SK-N-SH (cell line): Measurements from ENCODE around the gene SH3BP1. TPM values are rescaled to one million over a fixed set of nuclear protein-coding genes. Genes with fewer than 3 reads are reported as not detected.

Experiments
- CTCF ChIA-PET: fragments of 300-600, 350-600 bp; formaldehyde crosslinking; extraction: SDS; loops from one replicate; lab custom pipeline; 2021; lab: Yijun Ruan, JAX
- POLR2A ChIA-PET: fragments of 350-600 bp; sonication (Branson Sonifier 250); formaldehyde crosslinking; extraction: SDS; loops from one replicate; lab custom pipeline; 2020; ENCODE audit warnings: antibody characterized with exemption, inconsistent platforms; lab: Yijun Ruan, JAX
- DNase-seq: peaks from one replicate; pipeline ENCODE4 v3.0.0; 2012
- H2AFZ ChIP-seq: fragments of 200-600 bp; sonication (generic); 2 replicates; pipeline ENCODE4 v1.8.1; 2016; ENCODE audit warnings: antibody characterized with exemption, mild to moderate bottlenecking, low read depth
- H3F3A ChIP-seq: fragments of 200-600 bp; sonication (generic); replicated peaks from 2 replicates; pipeline ENCODE3; 2016; ENCODE audit warnings: antibody characterized with exemption, mild to moderate bottlenecking; ENCODE audit not compliant: insufficient read depth
- H3K27ac ChIP-seq, 2 experiments: fragments of 200-500 bp in 1 of 2; fragments of 200-600 bp in 1 of 2; sonication (Bioruptor generic) in 1 of 2; sonication (generic), shearing (Covaris generic) in 1 of 2; 2 replicates each; pipeline versions ENCODE4 v1.5.1 to v1.6.1; 2014 to 2016; ENCODE audit warnings: low read depth in 2 of 2, inconsistent platforms in 1 of 2, low read length in 1 of 2, mild to moderate bottlenecking in 1 of 2, mixed read lengths in 1 of 2
- H3K27me3 ChIP-seq: fragments of 200-600 bp; sonication (generic), shearing (Covaris generic); 2 replicates; pipeline ENCODE4 v1.6.1; 2016; ENCODE audit warnings: mixed run types; ENCODE audit not compliant: insufficient read depth
- H3K36me3 ChIP-seq, 2 experiments: fragments of 200-500 bp in 1 of 2; fragments of 200-600 bp in 1 of 2; sonication (Bioruptor generic) in 1 of 2; sonication (generic) in 1 of 2; replicated peaks in 1 of 2; 2 replicates each; pipeline versions ENCODE3 to v1.5.1; 2014 to 2016; ENCODE audit warnings: low read length in 1 of 2, mild to moderate bottlenecking in 1 of 2; ENCODE audit not compliant: insufficient read depth in 2 of 2, control insufficient read depth in 1 of 2
- H3K4me1 ChIP-seq, 2 experiments: fragments of 200-500 bp in 1 of 2; fragments of 200-600 bp in 1 of 2; sonication (Bioruptor generic) in 1 of 2; sonication (generic), shearing (Covaris generic) in 1 of 2; 2 replicates each; pipeline versions ENCODE4 v1.5.1 to v1.6.1; 2014 to 2016; ENCODE audit warnings: low read depth in 1 of 2, low read length in 1 of 2, mixed run types in 1 of 2; ENCODE audit not compliant: insufficient read depth in 2 of 2, control insufficient read depth in 1 of 2
- H3K4me2 ChIP-seq: fragments of 200-600 bp; sonication (generic), shearing (Covaris generic); 2 replicates; pipeline ENCODE4 v1.6.1; 2017; ENCODE audit warnings: mixed run types
- H3K4me3 ChIP-seq, 2 experiments: fragments of 200-500 bp in 1 of 2; fragments of 200-600 bp in 1 of 2; sonication (Bioruptor generic) in 1 of 2; sonication (generic), shearing (Covaris generic) in 1 of 2; 2 replicates each; pipeline versions ENCODE4 v1.5.1 to v1.8.1; 2014 to 2016; ENCODE audit warnings: low read depth in 2 of 2, inconsistent platforms in 1 of 2, low read length in 1 of 2, mild to moderate bottlenecking in 1 of 2, mixed read lengths in 1 of 2, moderate library complexity in 1 of 2
- H3K79me2 ChIP-seq: fragments of 200-600 bp; sonication (generic); 2 replicates; pipeline ENCODE4 v1.8.1; 2017; ENCODE audit warnings: mild to moderate bottlenecking; ENCODE audit not compliant: insufficient read depth
- H3K9ac ChIP-seq: fragments of 200-600 bp; sonication (generic); 2 replicates; pipeline ENCODE4 v1.6.1; 2017; ENCODE audit warnings: mixed run types
- H3K9me2 ChIP-seq: fragments of 200-600 bp; sonication (generic); 2 replicates; pipeline ENCODE4 v1.6.1; 2017; ENCODE audit warnings: mixed run types
- H3K9me3 ChIP-seq: fragments of 200-600 bp; sonication (generic); 2 replicates; pipeline ENCODE4 v1.6.1; 2017; ENCODE audit warnings: mixed run types, mild to moderate bottlenecking, moderate library complexity
- H4K20me1 ChIP-seq: fragments of 200-600 bp; sonication (generic); 2 replicates; pipeline ENCODE4 v1.6.1; 2017; ENCODE audit warnings: mild to moderate bottlenecking, mixed run types; ENCODE audit not compliant: insufficient read depth
- CHD2 ChIP-seq: fragments of 150-350 bp; IDR thresholded peaks from 2 replicates; pipeline ENCODE4 v1.6.1; 2018; ENCODE audit warnings: low read length; ENCODE audit not compliant: partially characterized antibody
- ELF1 ChIP-seq: IDR thresholded peaks from 2 replicates; pipeline ENCODE4 v1.4.0; 2012
- FOXJ3 ChIP-seq: sonication (generic); formaldehyde crosslinking; IDR thresholded peaks from 2 replicates; pipeline ENCODE4 v1.5.1; 2020; ENCODE audit warnings: mild to moderate bottlenecking, missing genetic modification reagents
- FOXM1 ChIP-seq: IDR thresholded peaks from 2 replicates; pipeline ENCODE4 v1.4.0; 2012; ENCODE audit warnings: low read depth, mild to moderate bottlenecking
- GABPA ChIP-seq: IDR thresholded peaks from 2 replicates; pipeline ENCODE4 v1.4.0; 2012; ENCODE audit warnings: low read depth, mild to moderate bottlenecking
- GATA2 ChIP-seq: sonication (generic); formaldehyde crosslinking; IDR thresholded peaks from 2 replicates; pipeline ENCODE4 v1.5.0; 2020; ENCODE audit warnings: mild to moderate bottlenecking, missing genetic modification reagents
- NFIC ChIP-seq: IDR thresholded peaks from 2 replicates; pipeline ENCODE4 v1.4.0; 2012; ENCODE audit warnings: borderline replicate concordance
- NRF1 ChIP-seq: IDR thresholded peaks from 2 replicates; pipeline ENCODE4 v1.6.1; 2012; ENCODE audit warnings: low read depth, mild to moderate bottlenecking, low read length
- POLR2AphosphoS5 ChIP-seq: IDR thresholded peaks from 2 replicates; pipeline ENCODE4 v1.6.1; 2012; ENCODE audit warnings: low read depth, low read length
- RAD21 ChIP-seq: IDR thresholded peaks from 2 replicates; pipeline ENCODE4 v1.6.1; 2012; ENCODE audit warnings: mild to moderate bottlenecking, low read length
- SIN3A ChIP-seq: IDR thresholded peaks from 2 replicates; pipeline ENCODE4 v1.6.1; 2012; ENCODE audit warnings: low read depth, mild to moderate bottlenecking, low read length, moderate library complexity, borderline replicate concordance
- SMC3 ChIP-seq: IDR thresholded peaks from 2 replicates; pipeline ENCODE4 v1.6.1; 2012; ENCODE audit warnings: low read depth, low read length, improper control_type of control experiment
- TEAD4 ChIP-seq: IDR thresholded peaks from 2 replicates; pipeline ENCODE4 v1.4.0; 2012; ENCODE audit warnings: mild to moderate bottlenecking, borderline replicate concordance; ENCODE audit not compliant: insufficient read depth
- WGBS: methylation state at CpG from one replicate; pipeline ENCODE4 v1.1.6; 2017; ENCODE audit warnings: low lambda C conversion rate; 5-methylcytosine and 5-hydroxymethylcytosine counted together
- polyA plus RNA-seq, 3 experiments: library from polyadenylated mRNA; depleted of rRNA; stranded (reverse); fragments of >200 nt; gene quantifications; 2 replicates each; pipeline ENCODE4 v1.2.3, GENCODE V29; 2012
- TF ChIP-seq, protein P1 (sequence below): IDR thresholded peaks from 2 replicates; pipeline ENCODE4; 2012
- TF ChIP-seq, protein P2 (sequence below): fragments of 150-350 bp; IDR thresholded peaks from 2 replicates; pipeline ENCODE4 v1.6.1; 2017; ENCODE audit warnings: antibody characterized with exemption, low read length, low read depth, borderline replicate concordance
- TF ChIP-seq, protein P3 (sequence below): IDR thresholded peaks from 2 replicates; pipeline ENCODE4 v1.4.0; 2012; ENCODE audit warnings: low read depth, borderline replicate concordance
- TF ChIP-seq, protein P4 (sequence below): fragments of 200-600 bp; sonication (generic); IDR thresholded peaks from 2 replicates; pipeline ENCODE4 v1.6.1; 2017; ENCODE audit warnings: antibody characterized with exemption, mild to moderate bottlenecking, moderate library complexity
- TF ChIP-seq, protein P5 (sequence below): IDR thresholded peaks from 2 replicates; pipeline ENCODE4 v1.4.0; 2012; ENCODE audit warnings: low read depth

SH3BP1 gene
- polyA plus RNA-seq, 1 of the 3 experiments (the other 2 are of a cell fraction): 8.9 TPM

DNA sequence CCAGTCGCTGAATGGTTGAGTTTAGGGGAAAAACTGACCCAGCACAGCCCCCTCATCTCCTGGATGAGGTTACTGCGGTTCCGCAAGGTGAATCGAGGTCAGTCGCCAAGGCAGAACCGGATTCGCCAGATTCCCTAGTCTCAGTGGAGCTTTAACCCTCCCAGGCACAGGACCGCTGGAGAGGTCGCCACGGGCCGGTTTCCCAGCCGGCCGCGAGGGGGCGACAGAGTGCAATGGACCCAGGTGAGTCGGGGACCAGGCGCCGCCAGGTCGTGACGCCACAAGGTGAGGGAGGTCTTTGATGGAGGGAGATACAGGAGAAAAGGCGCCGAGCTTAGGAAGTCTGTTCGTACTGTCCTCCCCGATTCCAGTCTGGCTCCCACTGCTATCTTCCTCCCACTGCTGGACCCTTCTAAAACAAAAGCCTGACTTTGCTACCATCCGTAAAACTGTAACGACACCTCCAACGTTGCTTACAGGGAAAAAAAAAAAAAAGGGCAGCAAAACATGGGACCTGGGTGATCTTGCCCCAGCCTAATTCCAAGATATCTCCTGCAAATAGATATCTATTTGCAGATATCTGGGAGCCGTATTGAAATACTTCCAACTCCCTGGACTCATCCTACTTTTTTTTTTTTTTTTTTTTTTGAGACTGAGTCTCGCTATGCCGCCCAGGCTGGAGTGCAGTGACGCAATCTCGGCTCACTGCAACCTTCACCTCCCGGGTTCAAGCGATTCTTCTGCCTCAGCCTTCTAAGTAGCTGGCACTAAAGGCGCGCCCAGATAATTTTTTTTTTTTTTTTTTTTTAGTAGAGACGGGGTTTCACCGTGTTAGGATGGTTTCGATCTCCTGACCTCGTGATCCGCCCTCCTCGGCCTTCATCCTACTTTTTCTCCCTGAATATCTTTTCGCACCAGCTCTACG lies 32.2 kb upstream of the SH3BP1 start (continued):
- TF ChIP-seq, protein P1, sequence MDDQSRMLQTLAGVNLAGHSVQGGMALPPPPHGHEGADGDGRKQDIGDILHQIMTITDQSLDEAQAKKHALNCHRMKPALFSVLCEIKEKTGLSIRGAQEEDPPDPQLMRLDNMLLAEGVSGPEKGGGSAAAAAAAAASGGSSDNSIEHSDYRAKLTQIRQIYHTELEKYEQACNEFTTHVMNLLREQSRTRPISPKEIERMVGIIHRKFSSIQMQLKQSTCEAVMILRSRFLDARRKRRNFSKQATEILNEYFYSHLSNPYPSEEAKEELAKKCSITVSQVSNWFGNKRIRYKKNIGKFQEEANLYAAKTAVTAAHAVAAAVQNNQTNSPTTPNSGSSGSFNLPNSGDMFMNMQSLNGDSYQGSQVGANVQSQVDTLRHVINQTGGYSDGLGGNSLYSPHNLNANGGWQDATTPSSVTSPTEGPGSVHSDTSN: no peak
- TF ChIP-seq NRF1: no peak
- TF ChIP-seq, protein P2, sequence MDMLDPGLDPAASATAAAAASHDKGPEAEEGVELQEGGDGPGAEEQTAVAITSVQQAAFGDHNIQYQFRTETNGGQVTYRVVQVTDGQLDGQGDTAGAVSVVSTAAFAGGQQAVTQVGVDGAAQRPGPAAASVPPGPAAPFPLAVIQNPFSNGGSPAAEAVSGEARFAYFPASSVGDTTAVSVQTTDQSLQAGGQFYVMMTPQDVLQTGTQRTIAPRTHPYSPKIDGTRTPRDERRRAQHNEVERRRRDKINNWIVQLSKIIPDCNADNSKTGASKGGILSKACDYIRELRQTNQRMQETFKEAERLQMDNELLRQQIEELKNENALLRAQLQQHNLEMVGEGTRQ: no peak
- no peak for TF ChIP-seq FOXM1
- TF ChIP-seq GATA2: peak; percentile 27; the same call in 1 of the 2 replicates
- TF ChIP-seq RAD21: peak; percentile 51
- no peak for TF ChIP-seq TEAD4
- no peak for TF ChIP-seq FOXJ3
- TF ChIP-seq ELF1: no peak
- peak; percentile 37 for TF ChIP-seq SMC3
- no peak for TF ChIP-seq CHD2

DNA sequence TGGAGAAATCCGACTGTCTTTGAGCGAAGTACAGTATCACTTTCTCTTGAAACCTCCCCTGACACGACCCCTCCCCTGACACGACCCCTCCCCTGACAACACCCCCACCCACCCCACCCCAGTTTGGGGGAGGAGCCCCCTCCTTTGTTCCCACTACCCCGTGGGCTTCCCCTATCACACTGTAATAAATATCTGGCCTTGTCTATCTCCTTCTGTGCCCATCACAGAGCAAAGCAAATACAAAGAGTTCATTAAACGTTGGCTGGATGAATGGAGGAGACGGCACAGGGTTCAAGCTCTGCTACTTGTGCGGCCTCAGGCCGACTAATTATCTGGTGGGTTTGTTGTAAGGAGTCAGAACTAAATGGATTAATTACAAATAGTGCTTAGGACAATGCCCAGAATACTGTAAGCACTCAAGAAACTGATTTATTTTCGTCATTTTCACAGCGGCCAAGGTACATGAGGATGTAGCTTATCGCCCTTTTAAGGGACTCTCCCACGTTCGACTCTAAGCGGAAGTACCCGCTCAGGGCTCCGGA lies 31.5 kb upstream of the SH3BP1 start:
- no peak for TF ChIP-seq GABPA
- TF ChIP-seq, protein P3, sequence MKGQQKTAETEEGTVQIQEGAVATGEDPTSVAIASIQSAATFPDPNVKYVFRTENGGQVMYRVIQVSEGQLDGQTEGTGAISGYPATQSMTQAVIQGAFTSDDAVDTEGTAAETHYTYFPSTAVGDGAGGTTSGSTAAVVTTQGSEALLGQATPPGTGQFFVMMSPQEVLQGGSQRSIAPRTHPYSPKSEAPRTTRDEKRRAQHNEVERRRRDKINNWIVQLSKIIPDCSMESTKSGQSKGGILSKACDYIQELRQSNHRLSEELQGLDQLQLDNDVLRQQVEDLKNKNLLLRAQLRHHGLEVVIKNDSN: no peak
- no peak for TF ChIP-seq NFIC
- TF ChIP-seq POLR2AphosphoS5: peak; percentile 57; the same call in 1 of the 2 replicates
- TF ChIP-seq GATA2: no peak
- TF ChIP-seq, protein P4, sequence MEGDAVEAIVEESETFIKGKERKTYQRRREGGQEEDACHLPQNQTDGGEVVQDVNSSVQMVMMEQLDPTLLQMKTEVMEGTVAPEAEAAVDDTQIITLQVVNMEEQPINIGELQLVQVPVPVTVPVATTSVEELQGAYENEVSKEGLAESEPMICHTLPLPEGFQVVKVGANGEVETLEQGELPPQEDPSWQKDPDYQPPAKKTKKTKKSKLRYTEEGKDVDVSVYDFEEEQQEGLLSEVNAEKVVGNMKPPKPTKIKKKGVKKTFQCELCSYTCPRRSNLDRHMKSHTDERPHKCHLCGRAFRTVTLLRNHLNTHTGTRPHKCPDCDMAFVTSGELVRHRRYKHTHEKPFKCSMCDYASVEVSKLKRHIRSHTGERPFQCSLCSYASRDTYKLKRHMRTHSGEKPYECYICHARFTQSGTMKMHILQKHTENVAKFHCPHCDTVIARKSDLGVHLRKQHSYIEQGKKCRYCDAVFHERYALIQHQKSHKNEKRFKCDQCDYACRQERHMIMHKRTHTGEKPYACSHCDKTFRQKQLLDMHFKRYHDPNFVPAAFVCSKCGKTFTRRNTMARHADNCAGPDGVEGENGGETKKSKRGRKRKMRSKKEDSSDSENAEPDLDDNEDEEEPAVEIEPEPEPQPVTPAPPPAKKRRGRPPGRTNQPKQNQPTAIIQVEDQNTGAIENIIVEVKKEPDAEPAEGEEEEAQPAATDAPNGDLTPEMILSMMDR: no peak
- TF ChIP-seq SIN3A: no peak
- TF ChIP-seq, protein P5, sequence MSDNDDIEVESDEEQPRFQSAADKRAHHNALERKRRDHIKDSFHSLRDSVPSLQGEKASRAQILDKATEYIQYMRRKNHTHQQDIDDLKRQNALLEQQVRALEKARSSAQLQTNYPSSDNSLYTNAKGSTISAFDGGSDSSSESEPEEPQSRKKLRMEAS: peak; percentile 90
- TF ChIP-seq, protein P2: no peak
- no peak for TF ChIP-seq ELF1
- no peak for TF ChIP-seq NRF1
- Histone ChIP-seq H3K27me3 (no peaks in the 10 kb centered on the region), H3K4me2 (peak overlapping the region; percentile 91), H3K9me2 (no peaks in the 10 kb centered on the region), H3K79me2 (peaks cover 36% of the 10 kb centered on the region), H3K9me3 (no peaks in the 10 kb centered on the region), H3K9ac (peak overlapping the region; percentile 73), H2AFZ (peak overlapping the region; percentile 87), H3K4me1 (peaks cover 7 to 26% of the 10 kb centered on the region in 2 experiments; a peak in 1 of 4 replicates), H3K27ac (peak overlapping the region; percentile 92 to 98), H3K4me3 (peak overlapping the region; percentile 86 to 91), H3F3A (peaks cover 14% of the 10 kb centered on the region), H3K36me3 (no peaks in the 10 kb centered on the region), H4K20me1 (no peaks in the 10 kb centered on the region)
- peak; percentile 67 for DNase-seq
- under 1% methylated on average over 17 of the region's 17 CpGs for WGBS
- CTCF ChIA-PET: interaction anchor here (0.9 to 9.3 kb wide), 21 partner anchors 13 to 197 kb away, joined by 3 to 95 read pairs (median 7); a partner anchor contains a TSS
- POLR2A ChIA-PET: interaction anchor here (0.7 to 2.1 kb wide), 11 partner anchors 8 to 330 kb away, joined by 3 to 13 read pairs (median 4); partner anchors contain the start of gene NOL12
